GM23338 (cell line): Measurements from ENCODE around the gene BRAF. TPM values are rescaled to one million over a fixed set of nuclear protein-coding genes. Genes with fewer than 3 reads are reported as not detected.

Experiments
- ATAC-seq: fragments of 200-7000 bp; cut with Tn5 transposase; 3 replicates; pipeline ENCODE4 v1.9.1; 2020
- DNase-seq: peaks from one replicate; pipeline ENCODE4 v3.0.0-alpha.2; 2015; ENCODE audit warnings: low spot score
- H2AFZ ChIP-seq: fragments of 200-600 bp; sonication (generic); 2 replicates; pipeline ENCODE4 v1.8.0; 2016; ENCODE audit warnings: antibody characterized with exemption, mild to moderate bottlenecking, moderate library complexity
- H3F3A ChIP-seq: fragments of 200-600 bp; sonication (generic); replicated peaks from 2 replicates; pipeline ENCODE4 v1.8.0; 2017; ENCODE audit warnings: antibody characterized with exemption, mixed run types, low read depth
- H3K27ac ChIP-seq: fragments of 200-600 bp; sonication (generic); 2 replicates; pipeline ENCODE4 v1.6.1; 2016; ENCODE audit warnings: low read depth
- H3K27me3 ChIP-seq: fragments of 200-600 bp; sonication (generic); 2 replicates; pipeline ENCODE4 v1.8.0; 2016; ENCODE audit warnings: mild to moderate bottlenecking, mixed run types, moderate library complexity; ENCODE audit not compliant: insufficient read depth
- H3K36me3 ChIP-seq: fragments of 200-600 bp; sonication (generic); 2 replicates; pipeline ENCODE4 v1.8.0; 2016; ENCODE audit warnings: mild to moderate bottlenecking; ENCODE audit not compliant: insufficient read depth
- H3K4me1 ChIP-seq: fragments of 200-600 bp; sonication (generic); 2 replicates; pipeline ENCODE4 v1.8.0; 2016; ENCODE audit warnings: mild to moderate bottlenecking, moderate library complexity; ENCODE audit not compliant: insufficient read depth
- H3K4me2 ChIP-seq: fragments of 200-600 bp; sonication (generic); 2 replicates; pipeline ENCODE4 v1.7.1; 2017; ENCODE audit warnings: mixed run types
- H3K4me3 ChIP-seq: fragments of 200-600 bp; sonication (generic); 2 replicates; pipeline ENCODE4 v1.6.1; 2016; ENCODE audit warnings: mixed run types
- H3K79me2 ChIP-seq: fragments of 200-600 bp; sonication (generic); replicated peaks from 2 replicates; pipeline ENCODE4 v1.8.0; 2017; ENCODE audit warnings: mild to moderate bottlenecking; ENCODE audit not compliant: insufficient read depth
- H3K9me2 ChIP-seq: fragments of 200-600 bp; sonication (generic); 2 replicates; pipeline ENCODE4 v1.8.0; 2017; ENCODE audit not compliant: insufficient read depth
- H4K20me1 ChIP-seq: fragments of 200-600 bp; sonication (generic); replicated peaks from 2 replicates; pipeline ENCODE4 v1.8.0; 2017; ENCODE audit warnings: mild to moderate bottlenecking; ENCODE audit not compliant: insufficient read depth
- H3K27ac Mint-ChIP-seq: 2 replicates; pipeline ENCODE4 v1.8.0; 2020; ENCODE audit warnings: inconsistent platforms, mild to moderate bottlenecking, moderate library complexity, mixed read lengths
- H3K27me3 Mint-ChIP-seq: 3 replicates; pipeline ENCODE4 v1.8.0; 2022; ENCODE audit warnings: low read depth, mild to moderate bottlenecking, moderate library complexity, mixed read lengths, inconsistent platforms; ENCODE audit not compliant: insufficient read depth, poor library complexity
- H3K36me3 Mint-ChIP-seq: 3 replicates; pipeline ENCODE4 v1.8.0; 2021; ENCODE audit warnings: low read depth, mild to moderate bottlenecking, inconsistent platforms, moderate library complexity, mixed read lengths
- H3K4me1 Mint-ChIP-seq: 3 replicates; pipeline ENCODE4 v1.8.0; 2020; ENCODE audit warnings: mild to moderate bottlenecking, inconsistent platforms, mixed read lengths
- H3K4me3 Mint-ChIP-seq: 3 replicates; pipeline ENCODE4 v1.8.0; 2021; ENCODE audit warnings: moderate library complexity, mild to moderate bottlenecking, inconsistent platforms, mixed read lengths
- H3K9me3 Mint-ChIP-seq: 3 replicates; pipeline ENCODE4 v1.8.0; 2020; ENCODE audit warnings: moderate library complexity, mild to moderate bottlenecking, inconsistent platforms, mixed read lengths
- CREB1 ChIP-seq: fragments of 250-450 bp; sonication (Bioruptor Pico); IDR thresholded peaks from 2 replicates; pipeline ENCODE4 v1.5.0; 2020; ENCODE audit warnings: low read depth, mild to moderate bottlenecking, moderate library complexity
- CTCF ChIP-seq, 2 experiments: fragments of 200-600 bp in 1 of 2; sonication (generic) in 1 of 2; conservative IDR thresholded peaks; 2 replicates each; pipeline versions ENCODE4 v1.5.1 to v1.6.1; 2016 to 2017; ENCODE audit warnings: antibody characterized with exemption in 2 of 2, low read depth in 2 of 2, mild to moderate bottlenecking in 2 of 2, moderate library complexity in 1 of 2
- EZH2 ChIP-seq: fragments of 200-600 bp; sonication (generic); IDR thresholded peaks from one replicate; pipeline ENCODE4 v1.8.0; 2017; ENCODE audit warnings: antibody characterized with exemption, mild to moderate bottlenecking, low read depth; ENCODE audit not compliant: unreplicated experiment
- EZH2phosphoT487 ChIP-seq: fragments of 200-600 bp; sonication (generic); IDR thresholded peaks from one replicate; pipeline ENCODE4 v1.8.1; 2018; ENCODE audit warnings: antibody characterized with exemption; ENCODE audit not compliant: unreplicated experiment
- JUNB ChIP-seq: IDR thresholded peaks from one replicate; pipeline ENCODE4 v1.6.1; 2016; ENCODE audit warnings: antibody characterized with exemption; ENCODE audit not compliant: unreplicated experiment
- NANOG ChIP-seq: IDR thresholded peaks from 2 replicates; pipeline ENCODE4 v1.6.1; 2016; ENCODE audit warnings: antibody characterized with exemption, borderline replicate concordance
- POLR2AphosphoS5 ChIP-seq: IDR thresholded peaks from 2 replicates; pipeline ENCODE4 v1.6.1; 2016; ENCODE audit warnings: antibody characterized with exemption, low read depth
- REST ChIP-seq: IDR thresholded peaks from one replicate; pipeline ENCODE4 v1.6.1; 2018; ENCODE audit warnings: antibody characterized with exemption; ENCODE audit not compliant: unreplicated experiment
- STAT1 ChIP-seq: IDR thresholded peaks from one replicate; pipeline ENCODE4 v1.6.1; 2016; ENCODE audit warnings: antibody characterized with exemption; ENCODE audit not compliant: unreplicated experiment
- ZNF114 ChIP-seq: fragments of 250-450 bp; sonication (Bioruptor Pico); IDR thresholded peaks from 2 replicates; pipeline ENCODE4 v1.5.0; 2020; ENCODE audit warnings: mild to moderate bottlenecking, moderate library complexity
- ZNF331 ChIP-seq: fragments of 250-450 bp; sonication (Bioruptor Pico); IDR thresholded peaks from 2 replicates; pipeline ENCODE4 v1.5.0; 2020; ENCODE audit warnings: low read depth, mild to moderate bottlenecking, moderate library complexity
- ZNF462 ChIP-seq: fragments of 250-450 bp; sonication (Bioruptor Pico); IDR thresholded peaks from 2 replicates; pipeline ENCODE4 v1.5.0; 2020; ENCODE audit warnings: mild to moderate bottlenecking, moderate library complexity
- polyA plus RNA-seq: library from polyadenylated mRNA; unstranded; fragments of >200 nt; fragmentation: Nextera tagmentation; extraction: Ambion mirVana; gene quantifications from 2 replicates; pipeline ENCODE4 v1.2.1, GENCODE V29; 2016
- total RNA-seq: library from RNA; depleted of rRNA; stranded (reverse); fragments of >200 nt; shearing (Covaris generic); gene quantifications from 2 replicates; pipeline ENCODE4 v1.2.3, GENCODE V29; 2014
- TF ChIP-seq, protein P1 (sequence below): IDR thresholded peaks from 2 replicates; pipeline ENCODE4 v1.6.1; 2016; ENCODE audit warnings: antibody characterized with exemption

BRAF gene
- total and polyA plus RNA-seq, 2 experiments from 2014 or later = 14.6 to 36.8 TPM

DNA sequence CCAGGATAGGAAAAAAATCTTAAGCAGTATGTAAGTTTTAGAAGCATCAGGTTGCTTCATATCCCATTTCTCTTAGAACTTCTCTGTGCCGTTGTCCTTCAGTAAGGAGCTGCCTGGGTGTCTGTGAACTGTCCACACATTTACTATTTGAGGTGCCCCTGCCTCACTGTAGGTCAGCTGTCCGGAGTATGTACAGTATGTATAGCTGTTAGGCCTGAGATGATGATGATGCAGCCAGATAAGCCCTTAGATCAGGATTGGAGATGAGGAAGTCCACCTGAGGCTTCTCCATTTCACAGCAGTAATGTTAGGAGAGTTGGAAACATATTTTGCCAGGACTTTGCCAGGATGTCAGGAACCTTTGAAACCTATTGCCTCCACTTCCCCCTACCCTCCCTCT is 220.5 kb downstream of the BRAF start:
- Histone ChIP-seq H4K20me1 (peaks cover 14% of the 10 kb centered on the region), H3K79me2 (peaks cover 37% of the 10 kb centered on the region), H3K27ac (no peak overlapping the region), H2AFZ (no peak overlapping the region), H3K4me3 (no peak overlapping the region), H3K4me1 (no peaks in the 10 kb centered on the region), H3K36me3 (no peaks in the 10 kb centered on the region; the same call in 1 of the 2 replicates), H3K27me3 (no peaks in the 10 kb centered on the region), H3K9me2 (no peaks in the 10 kb centered on the region), H3K4me2 (no peak overlapping the region), H3F3A (no peaks in the 10 kb centered on the region)
- H3K36me3 Mint-ChIP-seq = peaks cover 35% of the 10 kb centered on the region; the same call in 2 of the 3 replicates
- H3K27ac Mint-ChIP-seq = no peak overlapping the region
- H3K4me1 Mint-ChIP-seq = peaks cover 2% of the 10 kb centered on the region; the same call in 1 of the 3 replicates
- TF ChIP-seq NANOG = no peak
- TF ChIP-seq POLR2AphosphoS5 = no peak
- TF ChIP-seq ZNF462 = no peak
- no peak for TF ChIP-seq ZNF114 (CRISPR knock-in tag)
- TF ChIP-seq, protein P1, sequence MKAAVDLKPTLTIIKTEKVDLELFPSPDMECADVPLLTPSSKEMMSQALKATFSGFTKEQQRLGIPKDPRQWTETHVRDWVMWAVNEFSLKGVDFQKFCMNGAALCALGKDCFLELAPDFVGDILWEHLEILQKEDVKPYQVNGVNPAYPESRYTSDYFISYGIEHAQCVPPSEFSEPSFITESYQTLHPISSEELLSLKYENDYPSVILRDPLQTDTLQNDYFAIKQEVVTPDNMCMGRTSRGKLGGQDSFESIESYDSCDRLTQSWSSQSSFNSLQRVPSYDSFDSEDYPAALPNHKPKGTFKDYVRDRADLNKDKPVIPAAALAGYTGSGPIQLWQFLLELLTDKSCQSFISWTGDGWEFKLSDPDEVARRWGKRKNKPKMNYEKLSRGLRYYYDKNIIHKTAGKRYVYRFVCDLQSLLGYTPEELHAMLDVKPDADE = no peak
- TF ChIP-seq STAT1 = no peak
- no peak for TF ChIP-seq CTCF (conservative IDR thresholded peaks at IDR 0.05; ENCODE audit: low read depth in 2 of 2)
- no peak for TF ChIP-seq EZH2
- no peak for TF ChIP-seq JUNB
- no peak for TF ChIP-seq REST
- no peak for TF ChIP-seq CREB1 (CRISPR knock-in tag)
- TF ChIP-seq EZH2phosphoT487 = no peak
- TF ChIP-seq ZNF331 = no peak
- H3K27me3 Mint-ChIP-seq = peaks cover 3% of the 10 kb centered on the region
- H3K4me3 Mint-ChIP-seq = no peak overlapping the region
- ATAC-seq = no peak
- DNase-seq = no peak
- no peaks in the 10 kb centered on the region; the same call in 2 of the 3 replicates for H3K9me3 Mint-ChIP-seq
